ENCODE data around the gene THRB.

GRCh38 chr3:24255414-24255813 lies 239.2 kb downstream of the THRB start:
- TF ChIP-seq CTCF (IDR thresholded peaks at IDR 0.05) (no peak), CREM (CRISPR knock-in tag; IDR thresholded peaks at IDR 0.05) (no peak), JUN (CRISPR knock-in tag; IDR thresholded peaks at IDR 0.05) (no peak), ATF1 (CRISPR knock-in tag; IDR thresholded peaks at IDR 0.05) (no peak), NFYB (CRISPR knock-in tag; conservative IDR thresholded peaks at IDR 0.05; ENCODE audit: low read depth) (no peak), ESRRA (CRISPR knock-in tag; IDR thresholded peaks at IDR 0.05; ENCODE audit: borderline replicate concordance) (no peak), CREB1 (CRISPR knock-in tag; IDR thresholded peaks at IDR 0.05) (no peak), IRF1 (CRISPR knock-in tag; IDR thresholded peaks at IDR 0.05) (no peak), NR3C1 (CRISPR knock-in tag; conservative IDR thresholded peaks at IDR 0.05; ENCODE audit: low read depth) (no peak), ZNF263 (CRISPR knock-in tag; IDR thresholded peaks at IDR 0.05; ENCODE audit: low read depth) (no peak), MYBL2 (CRISPR knock-in tag; IDR thresholded peaks at IDR 0.05) (no peak), FOXJ3 (CRISPR knock-in tag; IDR thresholded peaks at IDR 0.05; ENCODE audit: borderline replicate concordance) (no peak)
- TF ChIP-seq, protein P1, sequence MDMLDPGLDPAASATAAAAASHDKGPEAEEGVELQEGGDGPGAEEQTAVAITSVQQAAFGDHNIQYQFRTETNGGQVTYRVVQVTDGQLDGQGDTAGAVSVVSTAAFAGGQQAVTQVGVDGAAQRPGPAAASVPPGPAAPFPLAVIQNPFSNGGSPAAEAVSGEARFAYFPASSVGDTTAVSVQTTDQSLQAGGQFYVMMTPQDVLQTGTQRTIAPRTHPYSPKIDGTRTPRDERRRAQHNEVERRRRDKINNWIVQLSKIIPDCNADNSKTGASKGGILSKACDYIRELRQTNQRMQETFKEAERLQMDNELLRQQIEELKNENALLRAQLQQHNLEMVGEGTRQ (CRISPR knock-in tag; IDR thresholded peaks at IDR 0.05), result no peak
- TF ChIP-seq, protein P2, sequence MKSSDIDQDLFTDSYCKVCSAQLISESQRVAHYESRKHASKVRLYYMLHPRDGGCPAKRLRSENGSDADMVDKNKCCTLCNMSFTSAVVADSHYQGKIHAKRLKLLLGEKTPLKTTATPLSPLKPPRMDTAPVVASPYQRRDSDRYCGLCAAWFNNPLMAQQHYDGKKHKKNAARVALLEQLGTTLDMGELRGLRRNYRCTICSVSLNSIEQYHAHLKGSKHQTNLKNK (CRISPR knock-in tag; IDR thresholded peaks at IDR 0.05), result no peak
